Measurements from ENCODE around the gene DENND1A. TPM values are rescaled to one million over a fixed set of nuclear protein-coding genes. Genes with fewer than 3 reads are reported as not detected.

The DENND1A gene
- total and polyA plus RNA-seq, 2 of the 13 experiments (the other 11 are each of a cell fraction or from before 2014, with no cell fraction given) = 14.8 to 30.1 TPM

DNA sequence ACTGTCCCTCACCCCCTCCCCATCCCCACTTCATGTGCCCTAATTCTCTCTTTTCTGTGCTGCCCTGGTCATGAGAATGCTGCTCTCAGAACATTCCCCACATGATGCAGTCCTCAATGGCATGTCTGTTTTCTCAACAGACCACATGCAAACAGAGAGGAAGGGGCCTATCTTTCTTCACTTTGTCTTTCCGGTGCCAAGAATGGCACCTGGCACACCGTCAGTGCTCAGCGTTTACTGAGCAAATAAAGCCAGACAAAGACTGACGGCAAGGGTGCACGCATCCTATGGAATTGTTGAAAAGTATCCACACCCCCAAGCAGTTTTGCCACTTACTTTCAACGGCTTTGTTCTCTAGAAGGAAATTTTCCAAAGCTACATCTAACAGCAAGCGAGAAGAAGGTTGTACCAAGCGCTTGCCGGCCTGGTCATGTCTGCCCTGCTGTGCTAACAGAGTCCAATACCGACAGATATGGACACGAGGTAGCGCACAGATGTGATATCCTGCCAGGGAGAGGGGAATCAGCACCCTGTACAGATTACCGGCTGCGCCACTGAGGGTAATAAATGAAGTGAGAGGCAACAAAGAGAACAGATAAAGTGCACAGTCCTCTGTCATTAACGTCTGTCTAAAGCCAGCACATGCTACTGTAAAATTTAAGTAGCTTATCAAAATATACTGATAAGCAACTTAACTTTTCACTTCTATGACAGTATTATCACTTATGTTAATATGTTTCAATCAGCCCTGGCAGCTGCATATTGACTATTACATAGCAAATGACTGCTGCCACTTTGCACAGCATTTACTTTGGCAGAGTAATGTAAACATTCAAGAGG is 251.7 kb downstream of the DENND1A start (continued):
- TF ChIP-seq LCORL (IDR thresholded peaks at IDR 0.05) (no peak), LCORL (CRISPR knock-in tag; IDR thresholded peaks at IDR 0.05) (no peak), GABPA (IDR thresholded peaks at IDR 0.05; ENCODE audit: low read depth, low read length) (no peak), GABPA (CRISPR knock-in tag; IDR thresholded peaks at IDR 0.05; ENCODE audit: low read depth) (peak; percentile 23; the same call in 1 of the 2 replicates), ETV5 (CRISPR knock-in tag; IDR thresholded peaks at IDR 0.05; ENCODE audit: borderline replicate concordance) (peak; percentile 89), ZNF672 (CRISPR knock-in tag; IDR thresholded peaks at IDR 0.05) (no peak), EP300 (IDR thresholded peaks at IDR 0.05; ENCODE audit: low read depth in 2 of 2, low read length in 2 of 2) (peak in 1 of 2 experiments; percentile 54; a peak in 2 of 4 replicates), EP300 (CRISPR knock-in tag; IDR thresholded peaks at IDR 0.05; ENCODE audit: borderline replicate concordance) (peak; percentile 54; the same call in 1 of the 2 replicates), NR2F6 (IDR thresholded peaks at IDR 0.05) (peak; percentile 64), NR2F6 (CRISPR knock-in tag; IDR thresholded peaks at IDR 0.05) (no peak), TBX2 (CRISPR knock-in tag; IDR thresholded peaks at IDR 0.05; ENCODE audit: borderline replicate concordance) (peak; percentile 59; the same call in 1 of the 2 replicates), ISL2 (CRISPR knock-in tag; IDR thresholded peaks at IDR 0.05) (peak; percentile 87), POLR2G (IDR thresholded peaks at IDR 0.05; ENCODE audit: low read depth, low read length) (no peak), HES4 (CRISPR knock-in tag; IDR thresholded peaks at IDR 0.05; ENCODE audit: borderline replicate concordance) (no peak), NFIC (IDR thresholded peaks at IDR 0.05; ENCODE audit: low read length) (peak; percentile 60), NKX3-1 (CRISPR knock-in tag; IDR thresholded peaks at IDR 0.05) (peak; percentile 89; the same call in 1 of the 2 replicates), DR1 (CRISPR knock-in tag; IDR thresholded peaks at IDR 0.05) (no peak), KLF6 (CRISPR knock-in tag; IDR thresholded peaks at IDR 0.05) (0 out of 2 replicates have a peak, but pooled peaks have one; percentile 48), ZSCAN20 (CRISPR knock-in tag; IDR thresholded peaks at IDR 0.05; ENCODE audit: borderline replicate concordance) (no peak), SOX5 (CRISPR knock-in tag; IDR thresholded peaks at IDR 0.05; ENCODE audit: borderline replicate concordance) (peak; percentile 94), ZNF7 (CRISPR knock-in tag; IDR thresholded peaks at IDR 0.05) (no peak), MED1 (CRISPR knock-in tag; IDR thresholded peaks at IDR 0.05) (peak; percentile 38; the same call in 1 of the 2 replicates), ZZZ3 (CRISPR knock-in tag; IDR thresholded peaks at IDR 0.05; ENCODE audit: borderline replicate concordance) (no peak), TCF7 (IDR thresholded peaks at IDR 0.05; ENCODE audit: low read depth) (peak; percentile 84), GATAD1 (CRISPR knock-in tag; IDR thresholded peaks at IDR 0.05) (no peak), HOXA3 (CRISPR knock-in tag; IDR thresholded peaks at IDR 0.05) (peak; percentile 40; the same call in 1 of the 2 replicates), ZNF709 (CRISPR knock-in tag; IDR thresholded peaks at IDR 0.05) (no peak), RXRB (CRISPR knock-in tag; IDR thresholded peaks at IDR 0.05; ENCODE audit: borderline replicate concordance) (peak; percentile 22; the same call in 1 of the 2 replicates), SKI (IDR thresholded peaks at IDR 0.05; ENCODE audit: partially characterized antibody) (no peak)
- TF ChIP-seq, protein P1, sequence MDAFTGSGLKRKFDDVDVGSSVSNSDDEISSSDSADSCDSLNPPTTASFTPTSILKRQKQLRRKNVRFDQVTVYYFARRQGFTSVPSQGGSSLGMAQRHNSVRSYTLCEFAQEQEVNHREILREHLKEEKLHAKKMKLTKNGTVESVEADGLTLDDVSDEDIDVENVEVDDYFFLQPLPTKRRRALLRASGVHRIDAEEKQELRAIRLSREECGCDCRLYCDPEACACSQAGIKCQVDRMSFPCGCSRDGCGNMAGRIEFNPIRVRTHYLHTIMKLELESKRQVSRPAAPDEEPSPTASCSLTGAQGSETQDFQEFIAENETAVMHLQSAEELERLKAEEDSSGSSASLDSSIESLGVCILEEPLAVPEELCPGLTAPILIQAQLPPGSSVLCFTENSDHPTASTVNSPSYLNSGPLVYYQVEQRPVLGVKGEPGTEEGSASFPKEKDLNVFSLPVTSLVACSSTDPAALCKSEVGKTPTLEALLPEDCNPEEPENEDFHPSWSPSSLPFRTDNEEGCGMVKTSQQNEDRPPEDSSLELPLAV (CRISPR knock-in tag; conservative IDR thresholded peaks at IDR 0.05; ENCODE audit: low read depth) = no peak
- TF ChIP-seq, protein P2, sequence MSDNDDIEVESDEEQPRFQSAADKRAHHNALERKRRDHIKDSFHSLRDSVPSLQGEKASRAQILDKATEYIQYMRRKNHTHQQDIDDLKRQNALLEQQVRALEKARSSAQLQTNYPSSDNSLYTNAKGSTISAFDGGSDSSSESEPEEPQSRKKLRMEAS (IDR thresholded peaks at IDR 0.05) = 0 out of 2 replicates have a peak, but pooled peaks have one; percentile 54
- TF ChIP-seq, protein P3, sequence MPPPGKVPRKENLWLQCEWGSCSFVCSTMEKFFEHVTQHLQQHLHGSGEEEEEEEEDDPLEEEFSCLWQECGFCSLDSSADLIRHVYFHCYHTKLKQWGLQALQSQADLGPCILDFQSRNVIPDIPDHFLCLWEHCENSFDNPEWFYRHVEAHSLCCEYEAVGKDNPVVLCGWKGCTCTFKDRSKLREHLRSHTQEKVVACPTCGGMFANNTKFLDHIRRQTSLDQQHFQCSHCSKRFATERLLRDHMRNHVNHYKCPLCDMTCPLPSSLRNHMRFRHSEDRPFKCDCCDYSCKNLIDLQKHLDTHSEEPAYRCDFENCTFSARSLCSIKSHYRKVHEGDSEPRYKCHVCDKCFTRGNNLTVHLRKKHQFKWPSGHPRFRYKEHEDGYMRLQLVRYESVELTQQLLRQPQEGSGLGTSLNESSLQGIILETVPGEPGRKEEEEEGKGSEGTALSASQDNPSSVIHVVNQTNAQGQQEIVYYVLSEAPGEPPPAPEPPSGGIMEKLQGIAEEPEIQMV (CRISPR knock-in tag; IDR thresholded peaks at IDR 0.05; ENCODE audit: low read depth) = no peak
